ENCODE measurements around the gene MAD1L1.

Gene MAD1L1

GRCh38 chr7:2010551-2011265 lies 222.0 kb downstream of the MAD1L1 start:
- DNase-seq, result no peak

DNA sequence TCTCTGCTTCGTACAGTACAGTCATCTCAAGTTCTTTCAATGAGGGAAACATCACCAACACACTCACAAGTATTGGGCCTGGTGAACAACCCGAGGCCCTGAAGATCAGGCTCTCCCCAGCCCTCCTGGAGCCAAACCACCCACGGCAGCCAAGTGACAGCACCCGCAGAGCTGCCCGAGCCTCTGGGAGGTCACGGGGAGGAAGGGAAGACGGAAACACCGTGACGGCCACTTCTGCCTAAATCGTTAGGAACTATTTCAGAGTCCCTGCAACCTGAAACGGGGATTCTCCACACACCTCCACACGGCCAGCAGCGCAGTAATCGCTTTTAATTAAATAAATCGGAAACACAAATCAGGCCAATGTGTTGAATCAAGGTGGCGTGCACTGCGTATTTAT lies 222.6 kb downstream of the MAD1L1 start:
- DNase-seq, result no peak

DNA sequence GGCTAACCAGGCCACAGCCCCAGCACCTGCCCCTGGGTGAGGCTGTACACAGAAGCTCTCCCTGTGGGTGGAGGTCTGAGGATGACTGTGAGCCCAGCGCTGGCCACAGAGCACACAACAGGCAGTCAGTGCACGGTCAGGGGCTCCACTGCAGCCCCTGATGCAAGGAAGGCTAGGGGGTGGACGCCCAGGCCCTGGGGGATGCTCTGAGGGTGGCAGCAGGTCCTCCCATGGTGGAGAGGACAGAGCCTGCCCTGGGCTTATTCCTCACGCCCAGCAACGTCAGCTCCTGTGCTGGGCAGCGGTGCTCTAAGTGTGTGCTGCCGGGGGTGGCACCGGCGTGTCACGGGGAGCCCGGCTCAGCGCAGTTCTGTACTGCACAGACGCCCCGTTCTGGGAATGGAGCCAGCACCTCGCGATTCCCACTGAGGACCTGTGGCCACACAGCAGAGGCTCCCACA lies 223.2 kb downstream of the MAD1L1 start:
- no peak for DNase-seq

DNA sequence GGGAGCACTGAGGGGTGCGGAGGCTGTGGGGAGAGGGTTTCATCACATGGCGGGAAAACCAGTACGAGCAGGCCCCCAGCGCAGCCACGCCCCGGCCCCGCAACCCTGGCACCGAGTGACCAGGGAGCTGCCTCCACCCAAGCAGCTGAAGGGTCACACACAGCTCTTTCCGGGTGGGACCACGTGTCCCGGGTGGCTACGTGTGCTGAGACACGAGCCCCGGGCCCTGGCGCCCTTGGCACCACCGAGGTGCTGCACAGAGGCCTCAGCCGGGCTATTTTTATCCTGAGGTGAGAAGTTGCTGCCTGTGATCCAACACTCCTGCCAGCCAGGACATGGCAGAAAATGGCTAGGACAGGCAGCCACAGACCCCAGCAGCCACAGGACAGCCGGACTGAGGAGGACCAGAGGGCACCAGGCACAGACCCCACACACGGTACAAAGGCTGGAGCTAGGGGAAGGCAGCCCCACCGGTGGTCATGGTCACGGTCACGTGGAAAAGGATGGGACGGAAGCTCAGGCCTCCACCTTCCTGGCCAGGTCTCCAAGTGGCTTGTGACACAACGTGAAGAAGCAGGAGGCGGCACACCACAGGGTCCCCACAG lies 223.7 kb downstream of the MAD1L1 start:
- DNase-seq, result no peak

- DNase-seq, result no peak
These were observed 224.4 kb downstream of the MAD1L1 start for GRCh38 chr7:2008101-2008935.

DNA sequence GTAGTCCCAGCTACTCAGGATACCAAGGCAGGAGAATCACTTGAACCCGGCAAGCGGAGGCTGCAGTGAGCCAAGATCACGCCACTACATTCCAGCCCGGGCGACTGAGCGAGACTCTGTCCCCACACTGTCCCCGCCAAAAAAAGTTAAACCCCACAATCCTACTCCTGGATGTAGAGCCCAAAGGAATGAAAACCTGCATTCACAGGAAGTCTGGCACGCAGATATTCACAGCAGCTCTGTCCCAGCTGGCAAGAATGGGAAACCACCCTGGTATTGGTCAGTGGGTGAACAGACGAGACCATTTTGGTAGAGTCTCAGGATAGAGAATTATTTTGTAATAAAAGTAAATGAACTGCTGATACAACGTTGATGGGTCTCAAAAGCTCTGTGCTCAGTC lies 225.2 kb downstream of the MAD1L1 start:
- no peak for DNase-seq

DNA sequence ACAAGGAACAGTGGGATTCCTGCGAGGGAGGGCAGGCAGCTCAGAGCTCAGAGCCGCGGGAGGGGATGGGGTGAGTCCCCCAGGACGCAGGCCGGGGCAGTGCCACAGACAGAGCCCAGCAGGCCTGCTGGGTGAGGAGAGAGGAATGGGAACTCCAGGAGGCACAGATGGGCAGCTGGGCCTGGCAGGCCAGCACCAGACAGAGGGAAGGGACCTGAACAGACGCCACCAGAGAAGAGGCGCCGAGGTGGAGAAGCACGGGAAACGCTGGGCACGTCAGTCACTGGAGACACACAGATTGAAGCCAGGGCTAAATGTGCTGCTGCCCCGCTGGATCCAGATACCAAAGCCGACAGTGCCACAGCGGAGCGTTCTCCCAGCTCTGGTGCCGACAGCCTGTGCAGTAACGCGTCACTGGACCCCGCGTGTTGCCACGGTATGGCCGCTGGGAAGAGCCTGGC lies 225.8 kb downstream of the MAD1L1 start:
- no peak for DNase-seq

DNA sequence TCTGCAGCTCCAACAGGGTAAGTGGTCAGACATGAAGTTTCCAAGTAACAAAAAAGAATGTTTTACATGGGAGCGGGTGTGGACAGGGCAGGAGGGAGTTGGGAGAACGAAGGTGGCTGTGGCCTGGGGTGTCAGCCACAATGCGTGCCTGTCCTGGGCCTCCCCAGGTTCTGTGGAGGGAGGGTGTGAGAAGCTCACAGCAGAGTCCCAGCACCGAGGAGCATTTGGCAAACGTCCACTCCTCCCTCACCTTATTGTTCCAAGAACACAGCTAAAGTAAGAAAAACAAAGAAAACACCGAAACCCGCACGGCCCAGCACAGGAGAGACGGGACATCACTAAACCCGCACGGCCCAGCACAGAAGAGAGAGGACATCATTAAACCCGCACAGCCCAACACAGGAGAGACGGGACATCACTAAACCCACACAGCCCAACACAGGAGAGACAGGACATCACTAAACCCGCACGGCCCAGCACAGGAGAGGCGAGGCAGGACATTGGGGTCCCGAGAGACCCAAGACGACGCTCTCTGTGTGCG lies 226.4 kb downstream of the MAD1L1 start:
- no peak for DNase-seq

DNA sequence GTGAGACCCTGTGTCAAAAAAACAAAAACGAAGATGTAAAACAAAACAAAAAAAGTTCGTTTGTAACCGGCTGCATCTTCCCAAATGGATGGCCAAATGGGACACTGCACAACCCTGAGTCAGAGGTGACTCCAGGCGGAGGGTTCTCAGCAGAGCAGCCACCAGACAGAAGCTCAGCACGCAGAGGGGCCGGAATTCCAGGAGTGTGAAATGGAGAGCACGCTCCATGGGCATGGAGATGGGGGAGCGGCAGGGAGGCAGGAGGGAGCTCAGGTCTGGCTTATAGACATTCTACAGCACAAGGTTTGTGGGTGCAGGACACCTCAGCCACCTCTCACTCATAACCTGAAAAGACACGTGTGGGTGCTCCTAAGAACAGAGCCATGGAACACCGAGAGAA lies 227.0 kb downstream of the MAD1L1 start:
- no peak for DNase-seq

GRCh38 chr7:2004841-2005725 lies 227.7 kb downstream of the MAD1L1 start:
- DNase-seq, result no peak

DNA sequence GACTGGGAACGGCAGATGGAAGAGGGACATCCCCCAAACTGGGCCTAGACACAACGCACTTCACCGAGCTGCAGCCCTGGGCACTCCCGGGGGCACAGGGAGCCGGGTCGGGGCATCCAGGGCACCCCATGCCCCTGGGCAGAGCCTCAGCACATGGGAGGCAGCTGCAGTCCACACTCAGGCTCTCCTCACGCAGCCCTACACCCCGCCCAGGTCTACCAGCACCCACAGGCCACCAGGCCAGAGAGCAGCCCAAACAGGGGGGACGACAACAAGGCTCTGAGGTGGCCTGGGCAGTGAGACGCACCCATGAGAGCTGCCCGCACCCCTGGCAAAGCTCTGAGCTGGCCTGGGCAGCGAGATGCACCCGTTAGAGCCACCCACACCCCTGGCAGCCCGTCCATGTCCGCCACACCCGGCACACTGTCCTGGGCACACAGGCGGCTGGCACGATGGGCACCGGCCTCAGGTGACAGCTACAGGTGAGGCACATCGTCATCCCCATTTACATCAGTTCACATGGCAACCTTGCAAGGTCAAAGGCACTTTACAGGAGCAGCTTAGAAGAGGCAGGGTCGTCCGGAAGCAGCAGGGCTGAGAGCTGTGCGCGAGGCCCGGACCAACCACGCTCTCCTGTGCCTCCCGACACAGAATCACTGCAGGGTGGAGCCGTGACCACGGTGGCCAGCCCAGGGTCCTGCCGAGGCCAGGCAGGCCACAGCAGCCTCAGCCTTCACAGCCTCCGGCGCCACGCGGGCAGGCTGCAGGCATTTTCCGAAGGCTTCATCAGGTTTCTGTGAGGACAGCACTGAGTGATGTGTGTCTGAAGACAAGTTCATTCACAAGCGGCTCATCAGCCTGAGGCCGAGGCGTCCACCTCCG lies 228.6 kb downstream of the MAD1L1 start:
- DNase-seq, result no peak

DNA sequence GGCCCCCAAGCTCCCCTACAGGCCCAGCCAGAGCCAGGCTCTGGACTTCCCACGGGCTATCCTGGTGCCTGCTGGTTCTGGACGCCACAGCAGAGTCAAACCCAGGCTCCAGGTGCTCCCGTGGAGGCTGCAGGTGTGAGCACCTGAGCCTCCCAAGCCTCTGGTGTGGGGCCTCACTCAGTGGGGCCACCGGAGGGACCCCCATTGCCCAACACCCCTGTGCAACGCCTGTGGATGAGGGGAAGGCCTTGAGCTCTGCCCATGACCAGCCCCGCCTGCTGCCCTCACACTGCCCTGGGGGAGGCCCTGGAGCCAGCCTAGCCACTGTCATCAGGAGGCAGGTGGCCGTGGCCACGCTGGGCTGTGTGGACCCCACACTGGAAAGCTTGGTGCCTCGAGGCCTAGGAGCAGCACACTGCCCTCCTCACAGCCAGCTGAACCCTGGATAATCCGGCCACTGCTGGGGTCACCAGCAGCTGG lies 229.3 kb downstream of the MAD1L1 start:
- no peak for DNase-seq

DNA sequence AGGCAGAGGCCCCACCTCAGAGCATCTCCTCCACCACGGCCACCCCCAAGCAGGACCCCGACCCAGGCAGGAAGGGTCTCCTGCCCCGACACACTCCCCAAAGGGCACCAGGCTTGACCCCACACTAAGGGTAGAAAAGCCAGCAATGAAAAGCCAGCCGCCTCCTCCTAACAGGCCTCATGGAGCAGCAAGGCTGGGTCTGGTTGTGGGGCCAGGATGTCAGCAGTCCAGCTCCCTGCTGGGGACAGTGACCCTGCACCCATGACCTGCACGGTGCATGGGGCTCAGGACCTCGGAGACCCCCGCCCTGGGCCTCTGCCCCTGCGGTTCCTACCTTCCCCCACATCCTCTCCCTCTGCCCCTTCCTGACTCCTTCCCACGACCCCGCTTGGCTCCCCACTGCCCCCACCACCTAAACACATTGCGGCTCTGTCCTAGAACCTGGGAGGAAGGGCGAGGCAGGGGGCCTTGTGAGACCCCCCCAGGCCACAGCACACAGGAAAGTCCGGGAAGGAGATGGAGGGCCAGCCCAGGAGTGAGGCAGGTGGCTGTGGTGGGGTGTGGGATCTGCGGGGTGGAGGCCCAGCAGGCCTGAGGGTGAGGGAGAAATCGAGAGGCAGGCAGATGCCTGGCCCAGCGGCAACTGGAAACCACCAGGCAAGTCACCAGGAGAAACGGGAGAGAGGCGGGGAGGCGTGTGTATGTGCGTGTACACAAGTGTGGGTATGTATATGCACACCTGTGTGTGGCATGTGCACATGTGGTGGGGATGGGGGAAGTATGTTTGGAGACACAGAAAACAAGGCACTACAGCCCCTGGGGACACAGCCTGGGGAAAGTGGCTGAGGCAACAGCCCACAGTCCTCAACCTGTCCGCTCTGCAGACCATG lies 229.9 kb downstream of the MAD1L1 start:
- no peak for DNase-seq

DNA sequence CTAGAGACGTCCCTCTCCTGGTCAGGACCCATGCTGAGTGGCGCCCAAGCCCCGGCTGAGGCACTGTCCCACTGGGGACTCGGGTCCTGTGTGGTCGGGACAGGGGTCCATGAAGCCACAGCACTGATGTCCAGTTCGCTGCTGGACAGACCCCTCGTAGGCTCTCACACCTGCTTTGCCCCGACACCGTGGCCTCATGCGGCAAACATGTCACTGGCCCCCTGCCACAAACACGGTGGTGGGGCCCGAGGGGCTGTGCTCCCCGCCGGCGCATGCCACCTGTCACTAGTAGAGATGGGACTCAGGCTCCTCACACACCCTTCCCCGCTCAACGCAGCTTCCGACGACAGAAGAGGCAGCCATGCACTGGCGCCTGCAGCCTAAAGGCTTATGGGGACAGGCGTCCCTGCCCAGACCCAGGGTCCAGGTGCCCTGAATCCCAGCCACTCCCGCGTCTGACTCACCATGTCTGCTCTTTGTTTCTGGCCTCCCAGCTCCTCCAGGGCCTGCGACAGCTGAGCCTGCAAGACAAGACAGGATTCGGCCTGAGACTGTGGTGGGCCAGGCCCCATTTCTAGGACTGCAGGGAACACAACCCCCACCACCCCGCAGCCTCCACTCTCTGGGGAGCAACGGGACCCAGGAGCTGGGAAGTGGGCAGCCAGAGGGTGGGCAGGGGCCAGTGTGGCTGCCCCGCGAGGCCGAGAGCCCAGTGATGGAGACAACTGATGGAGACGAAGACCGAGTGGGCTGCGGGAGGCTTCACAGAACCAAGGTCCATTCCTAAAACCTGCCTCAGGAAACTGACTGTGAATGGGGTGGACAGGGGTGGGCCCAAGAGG lies 230.9 kb downstream of the MAD1L1 start:
- DNase-seq, result no peak

DNA sequence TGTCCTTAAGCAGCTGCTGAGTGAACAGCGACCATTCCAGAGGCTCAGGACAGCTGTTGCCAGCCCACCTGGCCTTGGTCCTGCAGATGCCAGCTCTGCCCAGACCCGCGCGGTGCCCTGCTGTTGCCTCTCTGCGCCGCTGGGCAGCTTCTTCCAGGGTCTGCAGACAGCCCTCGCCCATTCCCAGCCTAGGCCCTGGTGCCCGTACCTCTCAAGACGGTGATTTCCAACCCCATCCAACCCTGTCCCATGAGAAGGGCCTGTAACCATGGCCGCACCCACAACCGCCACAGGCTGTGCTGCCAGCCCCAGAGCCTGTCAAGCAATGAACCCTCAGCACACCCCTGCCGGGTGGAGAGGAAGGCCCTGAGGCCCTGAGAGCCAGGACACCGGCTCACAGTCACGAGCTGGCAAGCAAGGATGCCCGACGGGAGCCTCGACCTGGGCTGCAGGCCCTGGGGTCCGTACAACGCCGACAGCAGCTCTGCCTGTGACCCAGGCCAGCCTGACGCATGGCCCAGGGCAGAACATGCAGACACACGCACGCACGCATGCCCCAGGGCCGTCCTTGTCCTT lies 231.9 kb downstream of the MAD1L1 start:
- no peak for DNase-seq

DNA sequence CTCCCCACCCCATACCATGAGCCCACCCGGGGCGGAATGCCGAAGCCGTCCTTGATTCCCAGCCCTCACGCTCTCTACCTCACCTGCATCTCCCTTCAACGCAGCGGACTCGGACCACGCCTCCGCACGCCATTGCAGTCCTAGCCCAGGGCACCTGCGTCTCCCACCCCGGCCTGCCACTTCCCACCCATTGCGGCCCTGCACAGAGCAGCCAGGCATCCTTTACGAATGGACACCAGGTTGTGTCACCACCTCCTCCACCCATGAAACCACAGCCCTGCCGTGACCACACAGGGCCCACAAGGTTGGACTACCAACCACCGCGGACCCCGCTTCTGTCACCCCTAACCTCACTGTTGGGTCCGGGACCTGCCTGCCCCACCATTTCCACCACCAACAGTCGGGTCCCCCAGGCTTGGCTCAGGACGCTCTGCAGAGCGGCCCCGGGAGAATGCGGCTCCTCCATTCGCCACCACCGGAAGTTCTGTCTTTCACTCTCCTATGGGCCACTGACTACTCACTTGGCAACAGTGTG lies 232.5 kb downstream of the MAD1L1 start:
- no peak for DNase-seq

- DNase-seq, result no peak
These were observed 233.3 kb downstream of the MAD1L1 start for GRCh38 chr7:1999278-1999984.

GRCh38 chr7:1998146-1998545 lies 234.6 kb downstream of the MAD1L1 start:
- no peak for DNase-seq
